ENCODE measurements around the gene KLHL22. TPM values are rescaled to one million over a fixed set of nuclear protein-coding genes. Genes with fewer than 3 reads are reported as not detected.
"Not testable (repeated sequence)": the region's sequence is repeated elsewhere in the genome, so short reads cannot be mapped to it uniquely, and the experiment has no call there.

Gene KLHL22
- polyA plus RNA-seq, 3 donors, result 31.9 to 39.4 (median 38.8) TPM

GRCh38 chr22:20405291-20405930, 90.2 kb downstream of the KLHL22 start:
- DNase-seq, result no peak

DNA sequence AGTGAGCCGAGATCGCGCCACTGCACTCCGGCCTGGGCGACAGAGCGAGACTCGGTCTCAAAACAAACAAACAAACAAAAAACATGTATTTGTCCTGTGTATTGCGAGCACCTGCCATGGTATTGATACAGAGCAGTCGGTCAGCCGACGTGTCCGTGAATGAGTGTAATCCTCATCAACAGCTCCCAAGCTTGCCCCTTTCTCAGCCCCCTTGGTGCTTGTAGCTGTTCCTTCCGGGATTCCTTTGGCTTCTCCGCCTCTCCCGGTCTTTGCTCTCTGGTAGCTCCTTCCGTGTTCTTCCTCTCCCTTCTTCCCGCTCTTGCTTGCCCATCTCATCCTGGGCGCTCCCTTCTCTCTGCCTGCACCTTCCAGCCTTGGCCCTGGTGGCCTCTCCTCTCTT, 90.7 kb downstream of the KLHL22 start:
- DNase-seq, result no peak

DNA sequence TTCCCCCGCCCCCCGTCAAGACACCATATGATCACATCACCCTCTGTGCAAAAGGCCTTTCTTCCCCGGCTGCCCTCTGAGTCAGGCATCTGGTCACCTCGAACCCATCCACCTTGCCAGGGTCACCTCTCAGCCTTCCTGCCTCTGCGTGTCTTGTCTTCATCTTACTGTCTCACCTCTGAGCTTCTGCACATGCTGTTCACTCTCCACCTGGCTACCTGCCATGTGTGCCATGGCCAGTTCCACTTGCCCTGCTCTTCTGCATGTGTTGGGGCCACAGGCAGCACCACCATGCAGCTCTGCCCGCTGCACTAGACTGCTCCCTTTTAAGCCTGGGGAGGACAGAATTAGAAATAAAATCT, 91.8 kb downstream of the KLHL22 start:
- DNase-seq, result no peak

- DNase-seq, result no peak
Observed at GRCh38 chr22:20402960-20403778, 92.4 kb downstream of the KLHL22 start.

DNA sequence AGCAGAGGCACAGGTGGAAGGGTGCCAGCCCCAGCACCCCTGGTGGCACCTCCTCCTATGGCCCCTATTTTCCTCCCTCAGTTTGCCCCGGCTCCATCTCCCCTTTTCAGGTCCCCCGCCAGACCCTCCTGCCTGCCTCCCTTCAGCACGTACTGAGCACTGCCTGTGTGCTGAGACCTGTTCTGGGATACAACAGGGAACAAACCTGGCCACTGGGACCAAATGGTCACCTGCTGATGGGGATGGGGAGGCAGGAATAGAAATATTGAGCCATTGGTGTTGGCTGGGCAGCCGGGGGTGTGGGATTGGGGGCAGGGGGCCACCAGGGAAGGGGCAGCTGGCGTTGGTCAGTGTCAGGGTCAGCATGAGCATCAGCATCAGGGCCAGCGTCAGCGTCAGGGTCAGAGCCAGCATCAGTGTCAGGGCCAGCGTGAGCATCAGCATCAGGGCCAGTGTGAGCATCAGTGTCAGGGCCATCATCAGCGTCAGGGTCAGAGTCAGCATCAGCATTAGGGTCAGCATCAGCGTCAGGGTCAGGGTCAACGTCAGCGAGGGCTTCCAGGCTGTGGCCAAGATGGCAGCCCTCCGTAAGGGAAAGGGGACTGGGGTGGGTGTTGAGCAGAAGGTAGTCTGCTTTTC, 94.1 kb downstream of the KLHL22 start:
- no peak for DNase-seq

GRCh38 chr22:20400606-20401375, 94.8 kb downstream of the KLHL22 start:
- no peak for DNase-seq

DNA sequence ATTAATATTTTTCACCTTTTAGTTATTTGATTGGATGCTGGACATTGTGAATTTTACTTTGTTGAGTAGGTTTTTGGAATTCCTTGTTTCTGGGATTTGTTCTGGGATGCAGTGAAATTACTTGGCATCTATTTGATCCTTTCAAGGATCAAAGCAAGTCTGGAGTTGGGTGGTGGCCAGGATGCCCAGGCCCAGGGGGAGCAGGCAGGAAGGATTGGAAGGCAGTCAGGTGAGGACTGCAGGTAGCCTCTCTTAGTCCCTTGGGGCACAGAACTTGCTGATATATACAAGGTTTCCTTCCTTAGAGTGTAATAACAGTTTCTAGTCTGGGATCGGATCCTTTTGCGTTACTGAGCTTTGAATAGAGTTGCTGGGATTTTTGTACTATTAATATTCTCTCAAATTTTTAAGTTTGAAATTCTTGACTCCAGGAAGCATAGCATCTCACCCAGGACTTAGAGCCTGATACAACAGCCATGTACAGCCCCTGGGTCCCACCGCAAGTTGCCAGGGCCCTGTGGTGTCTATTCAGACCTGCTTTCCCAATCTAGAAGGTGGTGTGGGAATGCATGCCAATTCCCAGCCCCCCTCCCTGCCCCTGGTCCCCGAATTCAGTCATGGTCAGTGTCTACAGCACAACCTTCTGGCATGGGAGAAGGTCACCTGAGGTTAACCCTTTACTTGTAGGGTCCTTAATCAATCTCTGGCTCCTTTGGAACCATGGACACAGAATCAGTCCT, 95.6 kb downstream of the KLHL22 start:
- DNase-seq, result no peak

DNA sequence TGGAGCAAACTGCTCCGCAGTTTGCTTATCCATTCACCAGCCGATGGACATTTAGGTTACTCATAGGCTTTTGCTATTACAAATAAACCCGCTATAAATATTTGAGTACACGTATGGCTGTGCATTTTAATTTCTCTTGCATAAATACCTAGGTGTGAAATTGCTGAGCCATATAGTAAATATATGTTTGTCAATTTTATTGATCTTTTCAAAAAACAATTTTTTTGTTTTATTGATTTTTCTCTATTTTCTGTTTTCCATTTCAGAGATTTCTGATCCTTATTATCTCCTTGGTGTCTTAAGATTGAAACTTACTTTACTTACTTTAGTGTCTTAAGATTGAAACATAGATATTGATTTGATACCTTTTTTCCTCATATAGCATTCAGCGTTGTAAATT, 97.2 kb downstream of the KLHL22 start:
- DNase-seq, result no peak

- no peak for DNase-seq
Observed at GRCh38 chr22:20397498-20397897, 98.1 kb downstream of the KLHL22 start.

DNA sequence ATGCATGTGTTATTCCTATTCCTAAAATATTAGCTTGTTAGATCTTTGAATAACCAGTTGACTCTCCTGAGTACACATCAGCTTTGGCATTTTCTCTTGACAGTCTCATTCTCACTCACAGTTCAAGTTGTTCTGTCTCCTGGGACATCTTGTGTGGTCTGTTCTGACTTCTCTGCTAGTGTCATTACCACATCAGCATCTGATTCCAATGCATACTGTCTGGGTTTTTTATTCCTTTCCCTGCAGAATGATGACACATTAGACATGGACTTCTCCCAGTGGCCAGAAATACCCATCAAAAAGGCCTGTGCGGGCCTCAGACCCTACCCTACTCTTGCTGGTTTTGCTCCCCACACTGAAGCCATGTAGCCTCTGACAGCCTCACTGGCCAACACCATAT, 99.0 kb downstream of the KLHL22 start:
- no peak for DNase-seq

GRCh38 chr22:20395907-20396287, 99.7 kb downstream of the KLHL22 start:
- DNase-seq, result no peak

GRCh38 chr22:20395181-20395906, 100.3 kb downstream of the KLHL22 start:
- no peak for DNase-seq

GRCh38 chr22:20393705-20394476, 101.7 kb downstream of the KLHL22 start, which contains the start of gene ZNF74:
ZNF74 (plus strand) TSS chr22:20394151; CDS start chr22:20394629, 478 bp downstream.
- DNase-seq, result peak; percentile 94

GRCh38 chr22:20392983-20393704, 102.5 kb downstream of the KLHL22 start:
- DNase-seq, result no peak

- DNase-seq, result not testable (repeated sequence)
Observed at GRCh38 chr22:20392365-20392881, 103.2 kb downstream of the KLHL22 start.
